Measurements from ENCODE around the gene COL4A5.

COL4A5 gene

GRCh38 chrX:108573136-108573535, 133.5 kb downstream of the COL4A5 start:
- no peak for DNase-seq (ENCODE audit: low spot score)

GRCh38 chrX:108582151-108582550, 142.5 kb downstream of the COL4A5 start:
- DNase-seq (ENCODE audit: low spot score): no peak
- TF ChIP-seq CTCF (IDR thresholded peaks at IDR 0.05; ENCODE audit: extremely low read depth, missing control alignments): no peak

More at GRCh38 chrX:108573136-108573535, 133.5 kb downstream of the COL4A5 start:
- no peak for TF ChIP-seq CTCF (IDR thresholded peaks at IDR 0.05; ENCODE audit: extremely low read depth, missing control alignments)

- no peak for TF ChIP-seq CTCF (IDR thresholded peaks at IDR 0.05; ENCODE audit: extremely low read depth, missing control alignments)
- no peak for DNase-seq (ENCODE audit: low spot score)
Observed at GRCh38 chrX:108584617-108585211, 145.1 kb downstream of the COL4A5 start.

- no peak for DNase-seq (ENCODE audit: low spot score)
- no peak for TF ChIP-seq CTCF (IDR thresholded peaks at IDR 0.05; ENCODE audit: extremely low read depth, missing control alignments)
Observed at GRCh38 chrX:108590496-108590895, 150.9 kb downstream of the COL4A5 start.

- no peak for DNase-seq (ENCODE audit: low spot score)
- no peak for TF ChIP-seq CTCF (IDR thresholded peaks at IDR 0.05; ENCODE audit: extremely low read depth, missing control alignments)
Observed at GRCh38 chrX:108601276-108601675, 161.6 kb downstream of the COL4A5 start.

GRCh38 chrX:108610141-108610540, 170.5 kb downstream of the COL4A5 start:
- DNase-seq (ENCODE audit: low spot score): no peak
- no peak for TF ChIP-seq CTCF (IDR thresholded peaks at IDR 0.05; ENCODE audit: extremely low read depth, missing control alignments)

GRCh38 chrX:108614616-108615015, 175.0 kb downstream of the COL4A5 start:
- no peak for DNase-seq (ENCODE audit: low spot score)
- TF ChIP-seq CTCF (IDR thresholded peaks at IDR 0.05; ENCODE audit: extremely low read depth, missing control alignments): no peak
